WERI-Rb-1 (cell line): ENCODE measurements around the gene EGR1.
A peak's percentile ranks its signal among the peaks of the same experiment; 100 is the strongest.

Experiments
- DNase-seq: peaks from one replicate; pipeline ENCODE4 v3.0.0-alpha.2; 2020
- H3K27ac ChIP-seq: fragments of 250-450 bp; sonication (Bioruptor Pico); 2 replicates; pipeline ENCODE4 v1.5.1; 2020; ENCODE audit warnings: mild to moderate bottlenecking, moderate library complexity
- H3K27me3 ChIP-seq: fragments of 250-450 bp; sonication (Bioruptor Pico); 2 replicates; pipeline ENCODE4 v1.5.1; 2021; ENCODE audit warnings: mild to moderate bottlenecking, low read depth, moderate library complexity; ENCODE audit not compliant: insufficient read depth, severe bottlenecking
- H3K36me3 ChIP-seq: fragments of 250-450 bp; sonication (Bioruptor Pico); 2 replicates; pipeline ENCODE4 v1.5.1; 2020; ENCODE audit warnings: mild to moderate bottlenecking, moderate library complexity
- H3K4me3 ChIP-seq: 2 replicates; pipeline ENCODE4 v1.5.1; 2011; ENCODE audit warnings: low read depth, mild to moderate bottlenecking, control low read depth, low read length
- H3K9me3 ChIP-seq: fragments of 250-450 bp; sonication (Bioruptor Pico); 2 replicates; pipeline ENCODE4 v1.5.1; 2021; ENCODE audit warnings: mild to moderate bottlenecking, moderate library complexity; ENCODE audit not compliant: severe bottlenecking
- CTCF ChIP-seq: IDR thresholded peaks from 2 replicates; pipeline ENCODE4 v1.5.1; 2011; ENCODE audit warnings: low read depth, mild to moderate bottlenecking, control low read depth, inconsistent platforms, low read length

EGR1 gene

GRCh38 chr5:138488481-138488945, 23.2 kb downstream of the EGR1 start:
- DNase-seq: no peak
- no peak overlapping the region for H3K4me3 ChIP-seq

DNA sequence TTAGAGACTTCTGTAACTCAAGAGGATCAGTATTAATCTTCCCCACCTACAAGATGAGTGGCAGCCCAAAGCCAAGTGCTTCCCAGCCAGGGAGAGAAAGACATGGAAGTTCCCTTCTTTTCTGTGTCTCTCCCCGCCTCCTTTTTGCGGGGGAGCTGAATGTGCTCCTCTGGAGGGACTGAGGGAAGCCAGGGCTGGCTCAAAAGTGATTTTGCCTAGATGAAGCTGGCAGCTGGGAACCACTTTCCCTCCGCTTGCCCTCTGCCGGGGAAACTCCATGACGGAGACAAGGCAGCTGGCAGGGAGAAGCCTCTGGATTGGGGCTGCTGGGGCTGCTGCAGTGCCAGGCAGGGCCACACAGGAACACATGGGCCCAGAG, 24.4 kb downstream of the EGR1 start:
- Histone ChIP-seq H3K27me3 (no peaks in the 10 kb centered on the region), H3K36me3 (no peaks in the 10 kb centered on the region), H3K9me3 (no peaks in the 10 kb centered on the region), H3K4me3 (no peak overlapping the region), H3K27ac (no peak overlapping the region)
- TF ChIP-seq CTCF: no peak
- DNase-seq: no peak

More at GRCh38 chr5:138488481-138488945, 23.2 kb downstream of the EGR1 start:
- TF ChIP-seq CTCF: no peak
- no peaks in the 10 kb centered on the region for H3K36me3 ChIP-seq
- no peaks in the 10 kb centered on the region for H3K27me3 ChIP-seq
- no peak overlapping the region for H3K27ac ChIP-seq
- no peaks in the 10 kb centered on the region for H3K9me3 ChIP-seq

DNA sequence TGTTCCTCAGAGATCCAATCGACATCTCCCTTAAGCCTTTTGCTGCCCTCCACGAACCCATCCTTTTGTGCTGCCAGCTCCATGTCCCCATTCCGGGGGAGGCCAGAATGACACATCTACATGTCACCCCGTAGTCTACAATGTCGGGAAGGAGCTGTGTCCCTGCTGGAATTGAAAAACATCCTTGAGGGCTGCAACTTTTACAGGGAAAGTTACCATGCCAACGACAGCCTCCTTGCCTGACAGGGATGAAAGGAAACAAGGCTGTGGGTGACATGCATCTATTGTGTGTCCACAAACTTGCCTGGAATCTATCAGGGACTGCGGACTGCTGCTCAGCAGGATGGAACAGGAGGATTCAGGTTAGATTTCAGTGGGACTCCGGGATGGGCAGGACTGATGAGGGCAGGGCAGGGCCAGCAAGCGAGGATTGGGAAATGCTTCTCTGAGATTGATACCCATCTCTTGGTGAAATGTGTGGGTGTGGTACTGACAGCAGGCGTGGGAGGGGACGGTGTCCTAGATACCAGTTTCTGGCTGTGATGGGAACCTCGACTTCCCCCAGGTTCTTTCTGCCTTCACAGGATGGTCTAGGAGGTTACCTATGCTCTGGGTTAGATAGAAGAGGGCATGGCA, 25.5 kb downstream of the EGR1 start:
- H3K4me3 ChIP-seq: no peak overlapping the region
- H3K27me3 ChIP-seq: no peaks in the 10 kb centered on the region
- no peak overlapping the region for H3K27ac ChIP-seq
- H3K9me3 ChIP-seq: no peaks in the 10 kb centered on the region
- no peak for TF ChIP-seq CTCF
- H3K36me3 ChIP-seq: no peaks in the 10 kb centered on the region
- no peak for DNase-seq

DNA sequence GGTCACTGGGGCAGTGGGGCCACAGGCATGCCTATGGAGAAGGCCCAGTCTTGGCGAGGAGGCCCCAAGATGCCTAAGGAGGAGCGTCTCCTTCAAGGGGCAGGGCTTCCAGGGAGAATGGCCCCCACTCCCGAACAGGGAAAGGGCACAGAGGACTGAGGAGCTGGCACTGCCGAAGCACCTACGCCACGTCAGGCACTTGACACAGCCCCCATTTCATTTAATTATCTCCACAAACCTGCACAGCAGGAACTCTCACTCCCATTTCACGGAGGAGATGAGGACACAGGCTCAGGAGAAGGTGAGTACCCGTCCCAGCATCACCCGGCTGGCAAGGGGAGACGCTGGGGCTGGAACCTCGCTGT, 26.0 kb downstream of the EGR1 start:
- Histone ChIP-seq H3K27ac (peak overlapping the region; percentile 82), H3K27me3 (no peaks in the 10 kb centered on the region), H3K4me3 (peak overlapping the region; percentile 71; the same call in 1 of the 2 replicates), H3K9me3 (no peaks in the 10 kb centered on the region), H3K36me3 (no peaks in the 10 kb centered on the region)
- no peak for TF ChIP-seq CTCF
- no peak for DNase-seq

GRCh38 chr5:138491669-138492559, 26.6 kb downstream of the EGR1 start:
- H3K36me3 ChIP-seq: no peaks in the 10 kb centered on the region
- H3K27me3 ChIP-seq: no peaks in the 10 kb centered on the region
- H3K9me3 ChIP-seq: no peaks in the 10 kb centered on the region
- no peak for TF ChIP-seq CTCF
- H3K4me3 ChIP-seq: peak overlapping the region; percentile 71
- peak; percentile 87 for DNase-seq
- H3K27ac ChIP-seq: peak overlapping the region; percentile 82
